IMR-90 (cell line): ENCODE measurements around the gene GAREM1. TPM values are rescaled to one million over a fixed set of nuclear protein-coding genes. Genes with fewer than 3 reads are reported as not detected.
A peak's percentile ranks its signal among the peaks of the same experiment; 100 is the strongest.

Source experiments
- ATAC-seq: fragments of 200-7000 bp; cut with Tn5 transposase; 2 replicates; pipeline ENCODE4 v1.9.1; 2020; ENCODE audit warnings: low read depth, mild to moderate bottlenecking, moderate library complexity
- BruUV-seq: library from RNA; stranded (reverse); fragments of 400-500 nt; replicated peaks from 2 replicates; lab custom pipeline; 2021; lab: Mats Ljungman, UMichigan
- CTCF ChIA-PET: fragments of 300-600 bp; formaldehyde crosslinking; extraction: SDS; loops from one replicate; lab custom pipeline; 2021; ENCODE audit warnings: antibody characterized with exemption; lab: Yijun Ruan, JAX
- POLR2A ChIA-PET: fragments of 300-600 bp; sonication (Branson Sonifier 250); formaldehyde crosslinking; loops from one replicate; lab custom pipeline; 2022; ENCODE audit warnings: antibody characterized with exemption; ENCODE audit not compliant: unreplicated experiment; lab: Charles Lee
- DNase-seq: peaks from one replicate; pipeline ENCODE4 v3.0.0; 2013
- H2AFZ ChIP-seq: replicated peaks from 2 replicates; pipeline ENCODE3; 2013; ENCODE audit warnings: low read length, mild to moderate bottlenecking; ENCODE audit not compliant: poor library complexity
- H2AK5ac ChIP-seq: 2 replicates; pipeline ENCODE4 v1.6.1; 2013; ENCODE audit warnings: low read depth, low read length, inconsistent platforms
- H2AK9ac ChIP-seq: replicated peaks from 2 replicates; pipeline ENCODE3; 2013; ENCODE audit warnings: mild to moderate bottlenecking, low read depth, low read length, moderate library complexity; ENCODE audit not compliant: poor library complexity
- H2BK120ac ChIP-seq: 2 replicates; pipeline ENCODE4 v1.6.1; 2013; ENCODE audit warnings: low read depth, low read length, inconsistent platforms
- H2BK15ac ChIP-seq: 3 replicates; pipeline ENCODE4 v1.6.1; 2013; ENCODE audit warnings: low read depth, low read length, inconsistent platforms
- H2BK20ac ChIP-seq: 2 replicates; pipeline ENCODE4 v1.6.1; 2013; ENCODE audit warnings: low read depth, mild to moderate bottlenecking, inconsistent platforms, low read length, moderate library complexity
- H2BK5ac ChIP-seq: 2 replicates; pipeline ENCODE4 v1.6.1; 2013; ENCODE audit warnings: mild to moderate bottlenecking, low read depth, low read length, inconsistent platforms; ENCODE audit not compliant: poor library complexity, severe bottlenecking
- H3K14ac ChIP-seq: replicated peaks from 2 replicates; pipeline ENCODE4 v1.6.1; 2013; ENCODE audit warnings: low read depth, low read length, inconsistent platforms
- H3K18ac ChIP-seq: 2 replicates; pipeline ENCODE4 v1.6.1; 2013; ENCODE audit warnings: low read depth, low read length, control low read depth
- H3K23ac ChIP-seq: 2 replicates; pipeline ENCODE4 v1.6.1; 2013; ENCODE audit warnings: low read depth, low read length, inconsistent platforms
- H3K27ac ChIP-seq: 2 replicates; pipeline ENCODE4 v1.5.1; 2013; ENCODE audit warnings: mild to moderate bottlenecking, control low read depth, low read length; ENCODE audit not compliant: insufficient read depth
- H3K27me3 ChIP-seq: 2 replicates; pipeline ENCODE4 v1.6.1; 2013; ENCODE audit warnings: low read length; ENCODE audit not compliant: control insufficient read depth, insufficient read depth
- H3K36me3 ChIP-seq: 2 replicates; pipeline ENCODE4 v1.6.1; 2013; ENCODE audit warnings: low read length, mixed read lengths; ENCODE audit not compliant: control insufficient read depth, insufficient read depth
- H3K4ac ChIP-seq: 2 replicates; pipeline ENCODE4 v1.6.1; 2013; ENCODE audit warnings: low read depth, low read length, inconsistent platforms
- H3K4me1 ChIP-seq: 2 replicates; pipeline ENCODE4 v1.6.1; 2013; ENCODE audit warnings: low read length, mixed read lengths; ENCODE audit not compliant: control insufficient read depth, insufficient read depth
- H3K4me2 ChIP-seq: 2 replicates; pipeline ENCODE4 v1.6.1; 2013; ENCODE audit warnings: low read depth, mild to moderate bottlenecking, control low read depth, low read length, moderate library complexity
- H3K4me3 ChIP-seq: 2 replicates; pipeline ENCODE4 v1.5.1; 2013; ENCODE audit warnings: low read depth, mild to moderate bottlenecking, control low read depth, low read length, moderate library complexity; ENCODE audit not compliant: insufficient read depth
- H3K56ac ChIP-seq: 2 replicates; pipeline ENCODE4 v1.6.1; 2013; ENCODE audit warnings: low read length, inconsistent platforms; ENCODE audit not compliant: insufficient read depth; ENCODE audit errors: extremely low read depth
- H3K79me1 ChIP-seq, 2 experiments: 2 replicates each; pipeline ENCODE4 v1.6.1; 2013; ENCODE audit warnings: low read length in 2 of 2, inconsistent platforms in 1 of 2, low read depth in 1 of 2
- H3K9ac ChIP-seq: 2 replicates; pipeline ENCODE4 v1.6.1; 2013; ENCODE audit warnings: low read depth, low read length, control low read depth
- H3K9me1 ChIP-seq: 2 replicates; pipeline ENCODE4 v1.6.1; 2013; ENCODE audit warnings: low read length, inconsistent platforms; ENCODE audit not compliant: insufficient read depth
- H3K9me3 ChIP-seq: 2 replicates; pipeline ENCODE4 v1.6.1; 2013; ENCODE audit warnings: low read length; ENCODE audit not compliant: control insufficient read depth, insufficient read depth
- H4K20me1 ChIP-seq: 2 replicates; pipeline ENCODE4 v1.6.1; 2013; ENCODE audit warnings: low read length, inconsistent platforms; ENCODE audit not compliant: insufficient read depth
- H4K5ac ChIP-seq: 2 replicates; pipeline ENCODE4 v1.6.1; 2013; ENCODE audit warnings: mild to moderate bottlenecking, low read depth, low read length, control low read depth
- H4K8ac ChIP-seq, 2 experiments: 2 replicates each; pipeline ENCODE4 v1.6.1; 2013; ENCODE audit warnings: low read depth in 2 of 2, low read length in 2 of 2, control low read depth in 1 of 2, inconsistent platforms in 1 of 2
- H4K91ac ChIP-seq: 2 replicates; pipeline ENCODE4 v1.6.1; 2013; ENCODE audit warnings: low read depth, low read length, inconsistent platforms; ENCODE audit not compliant: insufficient read depth
- MAFK ChIP-seq: IDR thresholded peaks from 2 replicates; pipeline ENCODE4 v1.6.1; 2012; ENCODE audit warnings: low read depth, low read length, improper control_type of control experiment
- POLR2A ChIP-seq: IDR thresholded peaks from 2 replicates; pipeline ENCODE4 v1.6.1; 2012; ENCODE audit warnings: mild to moderate bottlenecking, low read depth, low read length
- WGBS, 2 experiments: methylation state at CpG; one replicate each; pipeline versions ENCODE4 v1.1.5 to v1.1.7; 2013; ENCODE audit warnings: missing lambda C conversion rate in 2 of 2; ENCODE audit not compliant: insufficient read length in 1 of 2; ENCODE audit errors: extremely low coverage in 2 of 2; 5-methylcytosine and 5-hydroxymethylcytosine counted together
- dilution Hi-C: fragments of 300-500 bp; cut with HindIII; formaldehyde crosslinking; loops from one replicate; pipeline ENCODE4 v1.14.3; 2018; ENCODE audit warnings: low sequenced_read_pairs; ENCODE audit not compliant: unreplicated experiment
- in situ Hi-C: fragments of 300-500 bp; cut with MboI; formaldehyde crosslinking; loops from 3 replicates; pipeline ENCODE4 v1.14.3; 2019; ENCODE audit warnings: low sequenced_read_pairs, inconsistent platforms, mixed read lengths
- intact Hi-C: fragments of 100-400 bp; cut with micrococcal nuclease; formaldehyde crosslinking; loops from 2 replicates; pipeline ENCODE4 v1.10.0; 2022
- polyA plus RNA-seq, 3 experiments: library from polyadenylated mRNA; depleted of rRNA; stranded (reverse); fragments of >200 nt; gene quantifications; 2 replicates each; pipeline ENCODE4 v1.2.3, GENCODE V29; 2012; ENCODE audit warnings: low replicate concordance in 1 of 3
- total RNA-seq: library from RNA; depleted of rRNA; stranded (reverse); fragments of >200 nt; gene quantifications from 2 replicates; pipeline ENCODE4 v1.2.3, GENCODE V29; 2012

GAREM1 gene
- total and polyA plus RNA-seq, 2 of the 4 experiments (the other 2 are of a cell fraction): 1.4 to 2.3 TPM

GRCh38 chr18:32478317-32478716 lies 7.6 kb upstream of the GAREM1 start:
- intact Hi-C loops (no loop called here), in situ Hi-C loops (no loop called here), dilution Hi-C loops (no loop called here)
- Histone ChIP-seq H3K79me1 (no peaks in the 10 kb centered on the region), H2BK20ac (no peak overlapping the region), H3K9me1 (no peaks in the 10 kb centered on the region), H4K91ac (no peak overlapping the region), H2AK9ac (no peak overlapping the region), H3K36me3 (no peaks in the 10 kb centered on the region), H3K9ac (no peak overlapping the region), H2AK5ac (no peak overlapping the region), H2BK15ac (no peak overlapping the region), H3K4me1 (no peaks in the 10 kb centered on the region), H2BK120ac (no peak overlapping the region), H3K27ac (no peak overlapping the region), H3K18ac (no peak overlapping the region), H3K4me2 (no peak overlapping the region), H4K20me1 (no peaks in the 10 kb centered on the region), H2BK5ac (no peak overlapping the region), H3K27me3 (peaks cover 8% of the 10 kb centered on the region), H2AFZ (no peak overlapping the region), H3K23ac (no peak overlapping the region), H3K4ac (no peak overlapping the region), H3K9me3 (no peaks in the 10 kb centered on the region), H3K14ac (no peak overlapping the region), H4K8ac (no peak overlapping the region), H3K56ac (no peak overlapping the region), H3K4me3 (no peak overlapping the region), H4K5ac (no peak overlapping the region)
- CTCF ChIA-PET: interaction anchor here (1.0 kb wide), 1 partner anchor 189 kb away, joined by 3 read pairs; no protein-coding TSS in a partner anchor
- ATAC-seq (no peak), DNase-seq (no peak)
- POLR2A ChIA-PET: no interaction called here
- no peak for TF ChIP-seq POLR2A
- peak; percentile 83 for TF ChIP-seq MAFK
- BruUV-seq: no TSS peak
- no CpG with 5 or more reads among the region's 1 CpG for WGBS, 2 experiments
